EH (cell line): ENCODE results near the gene PIEZO2.

Source experiments
- DNase-seq: peaks from one replicate; pipeline ENCODE4 v3.0.0-alpha.2; 2015; ENCODE audit warnings: low read depth

PIEZO2 gene

DNA sequence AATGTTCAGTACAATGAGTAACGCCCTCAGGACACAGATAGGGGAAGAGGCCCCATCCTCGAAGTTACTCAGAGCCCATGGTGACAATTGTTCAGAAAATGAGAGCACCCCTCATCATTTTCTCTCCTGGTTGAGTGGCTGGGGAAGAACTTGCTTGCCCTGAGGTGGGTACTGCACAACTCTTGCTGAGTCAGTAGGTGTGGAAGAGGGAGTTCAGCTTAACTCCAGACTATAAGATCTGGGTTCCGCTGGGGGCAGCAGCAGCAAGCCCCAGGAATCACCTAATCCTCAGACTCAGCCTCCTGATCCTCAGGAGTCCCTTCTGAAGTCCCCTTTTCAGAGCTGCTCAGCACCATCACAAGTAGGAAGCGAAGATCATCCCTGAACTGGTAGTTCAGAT lies 123.7 kb downstream of the PIEZO2 start:
- no peak for DNase-seq

DNA sequence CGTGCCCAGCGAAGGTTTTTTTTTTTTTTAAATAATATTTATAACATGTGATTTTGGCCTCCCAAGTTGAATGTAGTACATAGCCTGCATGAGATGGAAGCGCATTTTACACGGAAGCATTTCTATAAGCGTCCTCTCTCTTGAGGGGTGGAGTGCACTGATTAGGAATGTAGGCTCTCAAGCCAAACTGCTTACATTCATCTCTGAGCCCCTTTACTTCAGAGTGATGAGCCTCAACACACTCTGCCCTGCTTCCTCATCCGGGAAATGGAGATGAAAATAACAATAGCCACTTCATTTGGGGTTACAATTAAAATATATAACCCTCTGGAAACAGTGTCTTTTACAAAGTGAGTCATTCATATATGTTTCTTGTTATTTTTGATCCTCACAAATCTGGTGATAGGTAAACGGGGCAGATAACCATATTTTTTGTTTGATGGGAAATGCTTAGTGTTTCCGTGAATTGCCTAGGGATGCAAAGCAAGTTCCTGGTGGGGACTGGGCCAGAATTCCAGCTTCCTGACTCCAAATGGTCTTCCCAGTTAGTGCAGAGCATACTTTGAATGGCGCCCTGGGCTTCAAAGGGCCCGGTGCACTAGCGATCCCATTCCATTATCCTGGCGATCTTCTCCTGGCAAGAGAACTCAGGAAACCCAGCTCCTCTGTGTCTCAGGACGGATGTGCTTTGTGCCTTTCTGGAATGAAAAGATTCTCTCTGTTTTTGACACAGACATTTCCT lies 124.3 kb downstream of the PIEZO2 start:
- no peak for DNase-seq

DNA sequence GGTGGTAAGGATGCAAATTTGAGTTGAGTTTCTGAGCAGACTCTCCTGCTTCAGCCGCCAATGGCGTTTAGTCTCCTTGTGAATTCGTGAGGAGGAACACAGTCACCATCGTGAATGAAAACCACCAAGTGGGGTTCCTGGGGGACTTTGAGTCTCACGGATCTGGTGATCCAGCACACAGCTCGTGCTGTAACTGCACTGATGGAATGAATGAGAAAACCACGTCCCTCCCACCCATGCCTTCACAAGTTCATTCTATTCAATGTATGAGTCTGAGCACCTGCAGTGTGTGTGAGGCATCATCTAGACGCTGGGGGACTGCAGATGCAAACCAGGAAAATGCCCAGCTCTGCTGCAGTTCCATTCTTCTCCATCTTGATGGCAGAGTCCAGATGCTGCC lies 127.9 kb downstream of the PIEZO2 start:
- DNase-seq = no peak

DNA sequence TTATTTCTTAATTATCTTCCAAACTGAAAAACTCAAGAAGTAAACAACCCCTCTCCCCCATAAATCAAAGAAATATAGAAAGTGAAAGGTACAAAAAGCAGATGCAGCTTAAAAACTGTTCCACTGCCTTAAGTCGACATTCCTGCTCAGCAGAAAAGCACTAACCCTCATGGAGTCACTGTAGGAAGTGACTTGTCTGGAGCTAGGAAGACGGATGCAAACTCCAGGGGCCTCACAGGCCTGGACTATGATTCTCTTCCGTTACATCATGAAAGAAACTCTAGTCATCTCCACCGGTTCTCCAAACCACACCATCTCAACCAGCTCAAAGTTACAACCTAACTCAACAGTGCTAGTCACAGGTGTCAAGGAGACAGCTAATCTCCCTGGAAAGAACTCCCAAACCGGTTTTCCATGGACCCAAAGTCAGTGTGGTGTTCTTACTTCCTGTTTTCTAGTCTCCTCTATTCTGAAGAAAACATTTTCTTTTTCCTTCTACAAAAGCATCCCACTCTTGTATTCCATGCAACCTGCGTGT lies 128.4 kb downstream of the PIEZO2 start:
- no peak for DNase-seq

DNA sequence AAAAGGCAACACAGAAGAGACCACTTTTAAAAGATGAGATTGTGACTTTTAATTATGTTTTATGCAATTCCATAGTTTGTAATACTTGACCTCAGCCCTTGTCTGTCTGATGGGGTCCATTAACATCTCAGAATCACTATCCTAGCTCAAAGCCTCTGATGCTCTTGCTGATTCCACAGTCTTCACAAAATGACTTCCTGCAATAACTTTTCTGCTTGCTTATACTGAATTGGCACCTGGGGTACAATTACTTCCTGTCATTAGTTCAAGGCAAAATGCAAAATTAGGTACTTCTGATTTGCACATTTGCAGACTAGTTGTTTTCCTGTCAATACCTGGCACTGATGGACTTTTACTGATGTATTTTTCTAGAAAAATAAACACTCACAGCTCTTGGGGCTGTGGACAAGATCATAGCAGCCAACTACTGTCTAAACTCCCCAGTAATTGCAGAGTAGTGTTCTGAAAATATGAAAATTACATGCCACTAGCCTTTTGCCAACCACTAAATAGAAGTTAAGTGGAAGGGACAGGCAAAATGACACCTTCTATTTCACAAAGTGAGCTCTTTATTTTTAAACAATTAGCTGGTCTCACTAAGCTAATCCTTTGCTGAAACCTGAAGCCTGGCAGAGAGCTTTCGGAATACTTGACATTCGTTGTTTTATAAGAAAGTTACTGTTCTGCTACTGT lies 129.1 kb downstream of the PIEZO2 start:
- no peak for DNase-seq

DNA sequence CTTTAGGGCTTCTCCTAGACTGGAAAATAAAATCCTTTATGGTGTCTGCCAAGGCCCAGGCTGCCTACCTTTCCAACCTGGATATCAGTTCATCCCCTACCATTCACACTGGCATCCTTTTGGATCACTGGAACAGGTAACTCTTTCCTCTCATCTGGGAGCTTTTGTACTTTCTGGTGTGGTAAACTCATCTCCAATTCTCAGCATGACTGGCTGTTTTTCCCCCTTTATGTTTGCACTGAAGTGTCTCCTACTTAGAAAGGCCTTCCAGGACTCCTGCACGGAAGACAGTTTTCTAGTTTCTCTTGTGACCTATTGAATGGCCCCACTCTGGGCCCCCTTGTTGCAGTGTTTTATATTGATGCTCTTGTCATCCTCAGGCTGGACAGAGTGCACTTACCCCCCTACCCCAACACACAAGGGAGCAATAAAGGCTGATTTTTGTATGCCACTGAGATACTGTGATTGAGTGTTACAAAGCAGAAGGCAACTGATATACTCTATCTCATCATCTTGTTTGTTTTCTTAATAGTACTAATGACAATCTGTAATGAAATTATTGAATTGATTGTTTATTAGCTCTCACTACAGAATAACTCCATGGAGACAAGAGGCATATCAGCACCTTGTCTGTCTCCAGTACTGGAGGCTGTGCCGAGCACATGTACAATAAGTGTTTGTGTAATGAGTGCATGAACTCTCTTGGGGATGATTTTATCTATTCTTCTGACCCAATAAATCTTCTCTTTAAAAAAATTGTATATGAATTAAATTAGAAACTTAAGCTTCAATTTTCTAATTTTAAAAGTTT lies 129.9 kb downstream of the PIEZO2 start:
- DNase-seq = no peak

DNA sequence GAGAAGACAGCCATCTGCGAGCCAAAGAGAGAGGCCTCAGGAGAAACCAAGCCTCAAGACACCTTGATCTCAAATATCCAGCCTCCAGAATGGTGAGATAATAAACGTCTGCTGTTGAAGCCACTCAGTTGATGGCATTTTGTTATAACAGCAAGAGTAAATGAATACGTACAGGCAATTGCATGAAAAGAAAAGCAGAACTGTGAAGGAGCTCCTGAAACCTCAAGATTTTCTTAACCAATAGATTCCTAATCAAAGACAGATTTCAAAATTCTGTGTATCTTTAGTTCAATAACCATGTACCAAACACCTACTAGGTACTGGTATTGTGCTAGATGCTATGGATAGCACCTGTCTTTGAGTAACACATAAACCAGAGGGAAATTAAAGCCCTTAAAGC lies 139.5 kb downstream of the PIEZO2 start:
- no peak for DNase-seq

DNA sequence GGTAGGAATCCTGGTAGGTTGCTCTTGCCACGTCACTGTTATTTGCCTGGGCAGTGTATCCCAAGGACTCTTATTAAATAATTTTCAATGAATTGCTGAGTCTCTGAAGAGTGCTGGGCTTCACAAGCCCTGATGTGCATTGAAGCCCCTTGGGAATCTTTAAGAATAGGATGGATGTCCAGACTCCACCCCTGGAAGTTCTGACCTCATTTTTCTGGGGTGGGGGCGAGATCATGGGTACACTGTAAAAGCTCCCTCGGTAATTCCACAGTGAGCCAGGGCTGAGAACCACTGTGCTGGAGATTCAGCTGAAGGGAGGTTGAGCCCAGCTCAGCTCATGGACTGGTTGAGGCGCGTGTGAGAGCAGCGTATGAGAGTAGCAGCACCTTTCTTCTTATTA lies 140.2 kb downstream of the PIEZO2 start:
- DNase-seq = no peak

DNA sequence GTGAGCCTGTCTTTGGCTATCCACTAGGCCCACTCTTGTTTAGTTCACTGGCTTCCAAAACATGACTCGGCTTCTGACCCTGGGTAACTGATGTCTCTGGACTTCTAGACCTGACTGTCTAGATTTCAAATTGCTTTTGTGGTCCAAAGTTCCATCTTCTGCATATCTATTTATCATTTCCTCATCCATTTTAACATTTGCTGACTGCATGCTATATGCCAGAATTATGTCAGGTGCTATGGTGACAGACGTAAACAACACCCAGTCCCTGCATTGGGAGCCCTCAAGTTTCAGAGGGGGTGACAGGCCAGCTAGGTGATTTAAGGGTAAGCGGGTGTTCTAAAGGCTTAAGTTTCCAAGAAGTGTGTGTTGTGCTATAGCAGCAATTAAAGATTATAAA lies 140.9 kb downstream of the PIEZO2 start:
- DNase-seq = no peak

DNA sequence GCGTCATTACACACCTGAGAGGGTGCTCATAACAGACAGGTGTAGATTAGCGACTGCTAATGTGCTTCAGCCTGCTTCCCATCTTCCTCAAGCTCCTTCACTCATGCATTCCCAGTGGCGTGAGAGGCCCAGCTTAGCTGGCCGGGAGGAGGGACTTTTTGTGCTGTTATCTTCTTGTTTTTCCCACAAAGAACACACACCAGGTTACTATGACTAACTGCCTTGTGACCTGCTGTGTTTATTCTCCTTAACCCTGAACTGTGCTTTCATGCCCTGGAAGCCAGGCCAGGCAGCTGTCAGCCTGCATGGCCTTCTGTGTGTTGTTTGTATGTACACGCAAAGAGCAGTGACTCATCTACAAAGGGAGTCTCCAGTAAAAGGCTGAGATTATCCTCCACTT lies 143.8 kb downstream of the PIEZO2 start:
- no peak for DNase-seq

DNA sequence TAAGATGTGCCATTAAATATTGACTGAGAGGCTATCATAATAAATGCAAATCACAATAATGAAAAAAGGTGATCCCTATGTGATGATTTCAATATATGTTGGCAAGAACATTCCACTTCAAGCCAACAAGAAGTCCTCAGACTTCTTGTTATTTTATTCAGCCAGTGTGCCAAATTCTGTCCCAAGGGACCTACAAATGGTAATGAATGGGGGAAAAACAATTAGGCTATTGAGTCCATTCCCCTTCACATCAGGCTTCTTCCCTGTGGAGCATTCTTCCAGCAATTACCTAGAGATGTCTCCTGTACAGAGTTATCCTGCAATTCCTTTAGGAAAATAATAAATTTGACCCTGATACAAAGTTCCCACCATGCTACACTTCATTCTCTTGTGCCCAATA lies 144.4 kb downstream of the PIEZO2 start:
- DNase-seq = no peak

DNA sequence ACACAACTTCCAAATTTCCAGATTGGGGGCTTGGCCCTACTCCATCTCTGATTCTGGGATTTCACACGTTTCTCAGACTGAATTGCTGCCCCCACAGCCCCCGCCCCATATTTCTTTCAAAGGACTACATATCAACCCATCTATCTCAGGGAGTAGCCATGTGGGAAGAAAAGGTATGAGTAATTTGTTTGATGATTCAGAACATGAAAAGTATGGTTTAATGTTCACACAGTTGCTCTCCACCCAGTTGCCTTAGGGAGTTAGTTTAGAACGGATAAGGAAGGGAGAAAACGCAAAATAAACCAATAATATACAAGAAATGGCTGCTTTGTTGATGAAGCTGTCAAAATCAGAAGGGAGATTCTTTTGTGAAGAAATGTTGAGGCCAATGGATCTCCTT lies 145.1 kb downstream of the PIEZO2 start:
- no peak for DNase-seq

DNA sequence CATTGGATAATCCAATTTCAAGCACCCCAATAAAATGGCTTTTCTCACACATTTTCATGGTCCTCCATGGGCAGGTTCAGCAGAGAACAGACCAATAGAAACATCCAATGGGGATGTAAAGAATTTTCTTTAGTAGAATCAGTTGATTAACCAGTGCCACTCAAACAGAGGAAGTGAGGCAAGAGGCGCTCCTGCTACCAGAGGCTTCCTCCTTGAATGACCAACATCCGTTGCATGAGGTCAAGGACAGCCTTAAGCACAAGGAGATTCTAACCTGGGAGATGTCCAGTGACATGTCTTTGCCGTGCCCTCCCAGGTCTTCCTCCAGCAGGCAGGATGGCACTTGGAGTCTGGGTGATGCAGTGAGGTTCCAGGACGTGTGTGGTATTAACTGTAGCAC lies 146.6 kb downstream of the PIEZO2 start:
- DNase-seq = no peak

DNA sequence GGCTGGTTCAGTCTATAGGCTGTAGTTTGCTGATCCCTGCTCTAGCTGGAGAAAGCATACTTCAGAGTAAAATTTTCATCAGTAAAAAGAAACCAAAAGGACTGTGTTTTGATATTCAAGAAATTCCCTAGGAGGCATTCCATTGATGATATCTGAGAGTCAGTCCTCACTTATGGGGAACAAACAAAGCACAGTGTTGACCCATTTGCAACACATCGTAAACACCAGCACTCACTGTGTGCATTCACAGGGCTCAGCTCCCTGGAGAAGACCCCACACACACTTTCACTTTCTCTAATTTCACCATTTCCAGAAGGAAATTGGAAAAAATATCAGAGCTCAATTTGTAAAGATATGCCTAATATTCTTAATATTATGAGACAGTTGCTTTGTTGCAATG lies 147.1 kb downstream of the PIEZO2 start:
- DNase-seq = no peak

DNA sequence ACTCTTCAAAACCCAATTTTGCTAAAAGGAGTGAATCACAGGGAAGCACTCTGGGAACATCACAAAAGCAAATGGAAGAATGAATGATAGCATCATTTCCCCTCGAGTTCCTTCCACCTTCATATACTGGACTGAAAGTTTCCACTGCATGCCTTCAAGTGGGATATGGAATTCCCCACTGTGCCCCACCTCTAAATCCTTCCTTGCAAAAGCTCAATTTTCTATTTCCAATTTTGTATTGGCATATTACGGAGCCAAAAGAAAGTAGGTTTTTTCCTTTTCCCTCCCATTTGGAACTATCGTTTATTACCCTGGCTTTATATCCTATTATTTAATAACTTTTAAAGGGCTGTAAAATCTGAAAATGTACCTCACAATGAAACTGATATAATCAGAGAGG lies 149.3 kb downstream of the PIEZO2 start:
- DNase-seq = no peak

DNA sequence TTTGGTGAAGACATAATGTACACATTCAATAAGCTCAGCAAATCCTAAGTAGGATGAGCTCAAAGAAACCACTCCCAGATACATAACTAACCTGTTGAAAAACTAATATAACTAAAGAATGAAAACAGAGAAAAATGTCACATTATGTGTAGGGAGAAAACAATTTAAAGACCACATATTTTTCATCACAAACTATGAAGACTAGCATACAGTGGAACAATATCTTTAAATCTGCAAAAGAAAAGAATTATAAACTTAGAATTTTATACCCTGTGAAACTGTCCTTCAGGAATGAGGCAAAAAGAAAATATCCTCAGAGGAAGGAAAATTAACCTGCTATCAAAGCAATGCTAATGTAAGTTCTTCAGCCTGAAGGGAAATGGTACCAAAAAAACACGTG lies 151.5 kb downstream of the PIEZO2 start:
- DNase-seq = no peak

DNA sequence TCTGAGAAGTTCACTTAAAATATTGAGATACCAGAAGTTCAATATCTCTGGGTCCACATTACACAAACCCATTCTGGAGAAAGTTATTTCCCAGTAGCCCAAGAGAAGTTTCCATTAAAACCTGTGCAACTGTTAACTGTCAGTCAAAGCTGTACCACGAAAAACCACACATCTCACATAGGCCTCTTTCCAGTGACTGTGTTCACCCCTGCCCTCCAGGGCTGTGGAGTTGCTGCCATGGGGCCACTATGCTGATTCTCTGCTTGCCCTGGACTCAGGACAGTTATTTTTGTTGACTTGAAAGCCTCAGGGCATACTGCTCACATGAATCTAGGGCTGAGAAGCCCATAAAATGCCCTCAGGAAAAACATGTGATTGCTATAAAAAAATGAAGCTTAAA lies 153.8 kb downstream of the PIEZO2 start:
- DNase-seq = no peak

DNA sequence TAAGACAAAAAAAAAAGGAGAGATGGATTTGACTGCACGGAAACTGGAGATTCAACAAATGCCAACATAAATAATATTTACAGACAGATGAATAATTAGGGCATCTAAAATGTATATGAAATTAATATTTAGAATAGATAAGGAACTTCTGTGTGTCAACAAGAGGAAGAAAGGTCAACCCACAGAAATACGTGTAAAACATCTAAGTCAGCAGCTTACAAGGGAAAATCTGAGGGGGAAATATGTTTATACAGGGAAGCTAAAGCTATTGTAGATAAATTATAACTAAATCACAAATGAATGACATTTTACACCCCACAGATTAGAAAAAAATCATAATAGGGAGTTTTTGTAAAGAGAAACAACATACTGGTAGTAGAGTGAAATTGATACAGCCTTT lies 159.9 kb downstream of the PIEZO2 start:
- DNase-seq = no peak

DNA sequence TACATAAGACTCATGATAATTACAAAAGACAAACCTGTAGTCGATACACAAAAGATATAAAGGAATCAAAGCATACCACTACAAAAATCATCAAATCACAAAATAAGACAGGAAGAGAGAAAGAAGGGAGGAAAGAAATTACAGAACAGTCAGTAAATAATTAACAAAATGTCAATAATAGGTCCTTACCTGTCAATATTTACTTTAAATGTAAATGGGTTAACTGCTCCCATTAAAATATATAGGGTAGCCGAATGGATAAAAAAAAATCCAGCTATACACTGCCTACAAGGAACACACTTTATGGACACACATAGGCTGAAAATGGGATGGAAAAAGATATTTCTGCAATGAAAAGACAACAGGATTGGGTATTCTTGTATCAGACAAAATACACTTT lies 163.7 kb downstream of the PIEZO2 start:
- DNase-seq = no peak

DNA sequence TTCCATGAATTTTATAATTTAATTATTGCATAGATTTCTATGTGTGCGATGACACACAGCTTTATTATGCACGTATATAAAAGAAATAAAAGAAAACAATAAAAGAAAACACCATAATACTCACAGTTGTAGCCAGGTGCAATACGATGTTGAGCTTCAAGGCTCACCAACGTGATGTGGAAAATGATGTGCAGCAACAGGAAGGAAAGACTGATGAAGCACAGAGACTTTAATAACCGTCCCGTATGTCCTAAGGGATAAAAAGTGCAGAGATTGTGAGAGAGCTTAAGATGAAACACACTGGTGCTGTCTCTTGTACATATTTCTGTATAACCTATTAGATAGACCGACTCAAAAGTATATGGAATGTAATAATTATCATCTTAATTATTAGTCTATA lies 170.0 kb downstream of the PIEZO2 start:
- DNase-seq = no peak

DNA sequence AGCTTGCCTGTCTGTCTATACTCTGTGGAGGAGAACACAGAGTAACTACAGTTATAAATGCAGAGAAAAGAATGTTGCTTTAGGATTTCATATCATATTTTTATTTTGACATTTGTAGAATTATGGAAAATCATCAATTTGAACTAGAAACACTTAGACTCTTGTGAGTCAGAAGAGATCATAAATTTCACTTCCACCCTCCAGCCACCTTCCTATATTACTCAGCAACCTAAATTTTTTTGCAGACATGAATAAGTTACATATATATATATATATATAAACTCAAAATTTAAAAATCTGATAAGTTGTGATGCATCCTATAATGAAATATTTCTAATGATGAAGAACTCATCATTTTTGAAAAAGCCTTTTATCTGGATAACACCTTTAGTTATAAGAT lies 172.3 kb downstream of the PIEZO2 start:
- no peak for DNase-seq

DNA sequence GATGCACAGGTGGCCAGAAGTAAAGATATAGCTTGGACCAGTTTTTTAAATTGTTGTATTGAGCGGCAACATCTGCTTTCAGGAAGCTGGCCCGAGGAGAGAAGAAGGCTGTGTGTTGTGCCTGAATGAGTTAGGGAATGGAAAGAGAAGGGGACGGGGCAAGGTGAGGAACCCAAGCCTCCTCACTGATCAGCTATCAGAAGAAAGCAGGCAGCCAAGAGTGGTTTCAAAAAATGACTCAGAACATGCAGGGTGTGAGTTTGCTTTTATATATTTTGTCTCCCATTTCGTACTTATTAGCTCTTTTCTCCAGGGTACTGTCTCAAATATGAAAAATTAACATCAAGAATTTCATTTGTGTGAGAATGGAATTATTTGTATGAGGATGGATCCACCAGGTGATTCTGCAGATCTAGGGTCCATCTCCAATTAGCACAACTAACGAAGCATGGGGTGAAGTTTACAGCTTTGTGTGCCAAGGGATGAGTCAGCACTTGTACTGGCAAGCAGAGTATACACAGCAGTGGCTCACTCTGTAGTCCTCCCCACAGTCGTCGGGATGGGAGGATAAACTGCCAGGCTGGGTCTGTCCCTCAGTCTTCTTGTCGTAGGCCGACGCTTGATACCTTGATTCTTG lies 175.7 kb downstream of the PIEZO2 start:
- DNase-seq = no peak
